Ishikawa (cell line): Measurements from ENCODE around the gene DDX49.

ENCODE experiments used
- CEBPB ChIP-seq: IDR thresholded peaks from 2 replicates; pipeline ENCODE4 v1.6.1; 2012
- CREB1 ChIP-seq: IDR thresholded peaks from 2 replicates; pipeline ENCODE4 v1.6.1; 2012; ENCODE audit warnings: low read depth
- EGR1 ChIP-seq: IDR thresholded peaks from 2 replicates; pipeline ENCODE4 v1.6.1; 2012
- EP300 ChIP-seq: IDR thresholded peaks from 2 replicates; pipeline ENCODE4 v1.6.1; 2012; ENCODE audit warnings: borderline replicate concordance
- FOXM1 ChIP-seq: IDR thresholded peaks from 2 replicates; pipeline ENCODE4 v1.6.1; 2012; ENCODE audit warnings: low read depth, borderline replicate concordance
- MAX ChIP-seq: IDR thresholded peaks from 2 replicates; pipeline ENCODE4 v1.6.1; 2012
- NFIC ChIP-seq: IDR thresholded peaks from 2 replicates; pipeline ENCODE4 v1.6.1; 2012
- RAD21 ChIP-seq: IDR thresholded peaks from 2 replicates; pipeline ENCODE4 v1.6.1; 2012; ENCODE audit warnings: low read depth
- REST ChIP-seq: IDR thresholded peaks from 2 replicates; pipeline ENCODE4 v1.6.1; 2012; ENCODE audit warnings: low read depth, mild to moderate bottlenecking
- TAF1 ChIP-seq: IDR thresholded peaks from 2 replicates; pipeline ENCODE4 v1.6.1; 2012; ENCODE audit warnings: low read depth, mild to moderate bottlenecking
- TCF12 ChIP-seq: IDR thresholded peaks from 2 replicates; pipeline ENCODE4 v1.6.1; 2012; ENCODE audit warnings: low read depth
- TEAD4 ChIP-seq: IDR thresholded peaks from 2 replicates; pipeline ENCODE4 v1.6.1; 2012
- USF1 ChIP-seq: IDR thresholded peaks from 2 replicates; pipeline ENCODE4 v1.6.1; 2012
- YY1 ChIP-seq: IDR thresholded peaks from 2 replicates; pipeline ENCODE4 v1.6.1; 2012; ENCODE audit warnings: low read depth
- ZBTB7A ChIP-seq: IDR thresholded peaks from 2 replicates; pipeline ENCODE4 v1.6.1; 2012; ENCODE audit warnings: low read depth

Gene DDX49

GRCh38 chr19:18895824-18896341 lies 23.6 kb upstream of the DDX49 start, which contains the start of gene CERS1:
Gene CERS1 (minus strand): TSS chr19:18896158. CDS start chr19:18896072, 86 bp downstream.
- TF ChIP-seq CREB1, result no peak
- no peak for TF ChIP-seq TEAD4
- TF ChIP-seq CEBPB, result no peak
- TF ChIP-seq RAD21, result no peak
- TF ChIP-seq ZBTB7A, result peak; percentile 5; the same call in 1 of the 2 replicates
- no peak for TF ChIP-seq REST
- no peak for TF ChIP-seq NFIC
- no peak for TF ChIP-seq YY1
- no peak for TF ChIP-seq EP300
- TF ChIP-seq MAX, result peak; percentile 22; the same call in 1 of the 2 replicates
- TF ChIP-seq TAF1, result no peak
- no peak for TF ChIP-seq FOXM1
- TF ChIP-seq USF1, result no peak

- TF ChIP-seq EGR1 (no peak), FOXM1 (no peak), CREB1 (no peak), TEAD4 (no peak), MAX (no peak), YY1 (no peak), ZBTB7A (no peak), TAF1 (no peak), EP300 (no peak)
Observed at GRCh38 chr19:18896421-18896841, 23.1 kb upstream of the DDX49 start.

- TF ChIP-seq NFIC (no peak), TEAD4 (no peak), TAF1 (no peak), FOXM1 (no peak), CREB1 (no peak), TCF12 (no peak), USF1 (no peak), CEBPB (no peak), EP300 (no peak), ZBTB7A (no peak), MAX (no peak), RAD21 (no peak), YY1 (no peak), EGR1 (no peak), REST (no peak)
Observed at GRCh38 chr19:18897094-18898029, 22.2 kb upstream of the DDX49 start.

- TF ChIP-seq REST, result no peak
- no peak for TF ChIP-seq CEBPB
- no peak for TF ChIP-seq EP300
- TF ChIP-seq RAD21, result no peak
- TF ChIP-seq TCF12, result no peak
Observed at GRCh38 chr19:18898081-18898606, 21.4 kb upstream of the DDX49 start.
